ENCODE measurements around the gene LRIG1. TPM values are rescaled to one million over a fixed set of nuclear protein-coding genes. Genes with fewer than 3 reads are reported as not detected.

LRIG1 gene
- total RNA-seq, 5 donors from 2014 or later (not counting 1 experiment from before 2014, with no cell fraction given): 33.5 to 49.8 (median 41.1) TPM

DNA sequence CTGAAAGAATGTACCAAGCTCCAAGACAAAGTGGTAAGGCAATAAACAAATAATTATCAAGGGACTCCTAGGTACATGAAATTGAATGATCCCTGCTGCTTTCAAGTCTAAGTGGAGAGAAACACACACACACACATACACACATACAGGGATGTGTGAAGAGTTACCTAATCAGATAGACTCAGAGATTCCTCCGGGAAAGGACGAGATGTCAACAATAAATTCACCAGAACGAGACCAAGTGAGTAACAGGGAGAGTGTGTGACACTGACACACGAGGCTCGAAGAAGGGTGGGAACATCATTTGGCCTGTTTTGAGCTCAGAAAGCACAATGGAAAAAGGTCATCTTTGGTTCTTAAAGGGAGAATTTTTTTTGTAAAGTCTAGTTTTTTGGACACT, 13.4 kb downstream of the LRIG1 start:
- Histone ChIP-seq H3K9me3 (no peaks in the 10 kb centered on the region), H3K27ac (ENCODE audit: low read length) (no peak overlapping the region), H3K36me3 (ENCODE audit: control insufficient read depth in 2 of 2, extremely low read depth in 1 of 2, insufficient read depth in 1 of 2, low read length in 1 of 2) (no peaks in the 10 kb centered on the region), H3K27me3 (replicated peaks in 1 of 2; ENCODE audit: control insufficient read depth in 2 of 2, extremely low read depth in 1 of 2, insufficient read depth in 2 of 2, low read length in 1 of 2) (no peaks in the 10 kb centered on the region), H3K4me3 (ENCODE audit: control insufficient read depth in 1 of 2, extremely low read depth in 1 of 2, low read length in 1 of 2) (no peak overlapping the region), H3K4me1 (ENCODE audit: control insufficient read depth in 1 of 2, extremely low read depth in 1 of 2, insufficient read depth in 2 of 2, low read length in 2 of 2) (peaks cover 29 to 37% of the 10 kb centered on the region in 2 experiments)
- Mint-ChIP-seq H3K27ac (peak overlapping the region; percentile 19 to 40), H3K36me3 (peaks cover 8% of the 10 kb centered on the region), H3K27me3 (no peaks in the 10 kb centered on the region), H3K4me3 (no peak overlapping the region), H3K9me3 (no peaks in the 10 kb centered on the region), H3K4me1 (peaks cover 84 to 89% (median 86%) of the 10 kb centered on the region in 3 donors)
- ChIA-PET CTCF (no interaction called here), POLR2A (no interaction called here)
- ATAC-seq (replicated peaks in 1 of 4) (no peak), DNase-seq (no peak)
- WGBS (ENCODE audit: insufficient coverage): 98% methylated on average over 5 of the region's 5 CpGs

GRCh38 chr3:66486646-66487045, 14.2 kb downstream of the LRIG1 start:
- Mint-ChIP-seq H3K4me3 (no peak overlapping the region), H3K4me1 (peaks cover 76 to 86% (median 81%) of the 10 kb centered on the region in 3 donors)
- WGBS (ENCODE audit: insufficient coverage): 100% methylated on average over 2 of the region's 5 CpGs

DNA sequence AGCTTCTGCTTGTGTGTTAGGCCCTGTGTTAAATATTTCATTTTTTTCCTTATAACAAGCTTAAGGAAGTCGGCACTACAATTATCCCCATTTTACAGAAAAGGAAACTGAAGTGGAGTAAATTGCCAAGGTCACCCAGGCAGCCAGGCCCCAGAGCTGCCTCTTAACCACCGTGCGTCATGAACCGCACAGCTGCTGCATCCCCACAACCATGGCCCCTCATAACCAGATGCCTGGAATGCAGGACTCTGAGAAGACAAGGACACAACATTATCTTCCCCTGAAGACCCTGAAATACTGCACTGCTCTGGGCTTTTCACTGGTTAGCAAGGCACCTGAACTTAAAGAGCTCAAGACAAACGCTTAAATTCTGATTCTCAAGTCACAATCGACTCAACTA, 14.6 kb downstream of the LRIG1 start:
- no peaks in the 10 kb centered on the region for H3K36me3 ChIP-seq (ENCODE audit: control insufficient read depth in 2 of 2, extremely low read depth in 1 of 2, insufficient read depth in 1 of 2, low read length in 1 of 2)
- no peak overlapping the region for H3K4me3 ChIP-seq (ENCODE audit: control insufficient read depth in 1 of 2, extremely low read depth in 1 of 2, low read length in 1 of 2)
- ChIA-PET POLR2A (interaction anchor here (0.9 to 1.1 kb wide), 2 partner anchors 8 to 151 kb away, joined by 3 to 4 read pairs; no protein-coding TSS in a partner anchor), CTCF (interaction anchor here (0.9 to 1.3 kb wide), 2 partner anchors 13 to 79 kb away, joined by 3 read pairs; no protein-coding TSS in a partner anchor)
- H3K27me3 ChIP-seq (replicated peaks in 1 of 2; ENCODE audit: control insufficient read depth in 2 of 2, extremely low read depth in 1 of 2, insufficient read depth in 2 of 2, low read length in 1 of 2): no peaks in the 10 kb centered on the region
- no peaks in the 10 kb centered on the region for H3K27me3 Mint-ChIP-seq
- H3K9me3 Mint-ChIP-seq: no peaks in the 10 kb centered on the region
- WGBS (ENCODE audit: insufficient coverage): 98% methylated on average over 4 of the region's 6 CpGs
- H3K4me1 ChIP-seq (ENCODE audit: control insufficient read depth in 1 of 2, extremely low read depth in 1 of 2, insufficient read depth in 2 of 2, low read length in 2 of 2): peaks cover 29 to 49% of the 10 kb centered on the region in 2 experiments
- peaks cover 8% of the 10 kb centered on the region for H3K36me3 Mint-ChIP-seq
- no peak overlapping the region for H3K4me3 Mint-ChIP-seq
- H3K27ac ChIP-seq (ENCODE audit: low read length): no peak overlapping the region
- no peak for ATAC-seq (replicated peaks in 1 of 4)
- no peak for DNase-seq
- peak overlapping the region in 1 of 2 donors; percentile 2 for H3K27ac Mint-ChIP-seq
- H3K9me3 ChIP-seq: no peaks in the 10 kb centered on the region
- peaks cover 71 to 86% (median 77%) of the 10 kb centered on the region in 3 donors for H3K4me1 Mint-ChIP-seq

More at GRCh38 chr3:66486646-66487045, 14.2 kb downstream of the LRIG1 start:
- Mint-ChIP-seq H3K27ac (peak overlapping the region in 1 of 2 donors; percentile 25), H3K27me3 (no peaks in the 10 kb centered on the region), H3K36me3 (peaks cover 8% of the 10 kb centered on the region), H3K9me3 (no peaks in the 10 kb centered on the region)
- no peak for DNase-seq
- Histone ChIP-seq H3K4me3 (ENCODE audit: control insufficient read depth in 1 of 2, extremely low read depth in 1 of 2, low read length in 1 of 2) (no peak overlapping the region), H3K36me3 (ENCODE audit: control insufficient read depth in 2 of 2, extremely low read depth in 1 of 2, insufficient read depth in 1 of 2, low read length in 1 of 2) (no peaks in the 10 kb centered on the region), H3K27ac (ENCODE audit: low read length) (no peak overlapping the region), H3K9me3 (no peaks in the 10 kb centered on the region), H3K27me3 (replicated peaks in 1 of 2; ENCODE audit: control insufficient read depth in 2 of 2, extremely low read depth in 1 of 2, insufficient read depth in 2 of 2, low read length in 1 of 2) (no peaks in the 10 kb centered on the region), H3K4me1 (ENCODE audit: control insufficient read depth in 1 of 2, extremely low read depth in 1 of 2, insufficient read depth in 2 of 2, low read length in 2 of 2) (peaks cover 27 to 45% of the 10 kb centered on the region in 2 experiments)
- ChIA-PET CTCF (interaction anchor here (0.9 to 1.3 kb wide), 2 partner anchors 13 to 79 kb away, joined by 3 read pairs; no protein-coding TSS in a partner anchor), POLR2A (interaction anchor here (0.9 to 1.1 kb wide), 2 partner anchors 7 to 152 kb away, joined by 3 to 4 read pairs; no protein-coding TSS in a partner anchor)
- ATAC-seq (replicated peaks in 1 of 4): no peak

- no peak for ATAC-seq (replicated peaks in 1 of 4)
- H3K9me3 Mint-ChIP-seq: no peaks in the 10 kb centered on the region
- no peak for DNase-seq
- no peak overlapping the region for H3K4me3 ChIP-seq (ENCODE audit: control insufficient read depth in 1 of 2, extremely low read depth in 1 of 2, low read length in 1 of 2)
- no peaks in the 10 kb centered on the region for H3K9me3 ChIP-seq
- no peak overlapping the region for H3K27ac ChIP-seq (ENCODE audit: low read length)
- no peaks in the 10 kb centered on the region for H3K27me3 ChIP-seq (replicated peaks in 1 of 2; ENCODE audit: control insufficient read depth in 2 of 2, extremely low read depth in 1 of 2, insufficient read depth in 2 of 2, low read length in 1 of 2)
- POLR2A ChIA-PET: interaction anchor here (0.9 to 1.1 kb wide), 2 partner anchors 9 to 151 kb away, joined by 3 to 4 read pairs; no protein-coding TSS in a partner anchor
- peaks cover 30 to 52% of the 10 kb centered on the region in 2 experiments for H3K4me1 ChIP-seq (ENCODE audit: control insufficient read depth in 1 of 2, extremely low read depth in 1 of 2, insufficient read depth in 2 of 2, low read length in 2 of 2)
- H3K4me3 Mint-ChIP-seq: peak overlapping the region in 1 of 3 donors; percentile 6
- CTCF ChIA-PET: interaction anchor here (0.9 to 1.3 kb wide), 2 partner anchors 12 to 78 kb away, joined by 3 read pairs; no protein-coding TSS in a partner anchor
- H3K27ac Mint-ChIP-seq: peak overlapping the region; percentile 2 to 74
- H3K4me1 Mint-ChIP-seq: peaks cover 64 to 86% (median 69%) of the 10 kb centered on the region in 3 donors
- H3K36me3 ChIP-seq (ENCODE audit: control insufficient read depth in 2 of 2, extremely low read depth in 1 of 2, insufficient read depth in 1 of 2, low read length in 1 of 2): no peaks in the 10 kb centered on the region
- H3K36me3 Mint-ChIP-seq: peaks cover 8% of the 10 kb centered on the region
- H3K27me3 Mint-ChIP-seq: no peaks in the 10 kb centered on the region
- WGBS (ENCODE audit: insufficient coverage): 88% methylated on average over 4 of the region's 12 CpGs
Observed at GRCh38 chr3:66485291-66485968, 15.4 kb downstream of the LRIG1 start.

DNA sequence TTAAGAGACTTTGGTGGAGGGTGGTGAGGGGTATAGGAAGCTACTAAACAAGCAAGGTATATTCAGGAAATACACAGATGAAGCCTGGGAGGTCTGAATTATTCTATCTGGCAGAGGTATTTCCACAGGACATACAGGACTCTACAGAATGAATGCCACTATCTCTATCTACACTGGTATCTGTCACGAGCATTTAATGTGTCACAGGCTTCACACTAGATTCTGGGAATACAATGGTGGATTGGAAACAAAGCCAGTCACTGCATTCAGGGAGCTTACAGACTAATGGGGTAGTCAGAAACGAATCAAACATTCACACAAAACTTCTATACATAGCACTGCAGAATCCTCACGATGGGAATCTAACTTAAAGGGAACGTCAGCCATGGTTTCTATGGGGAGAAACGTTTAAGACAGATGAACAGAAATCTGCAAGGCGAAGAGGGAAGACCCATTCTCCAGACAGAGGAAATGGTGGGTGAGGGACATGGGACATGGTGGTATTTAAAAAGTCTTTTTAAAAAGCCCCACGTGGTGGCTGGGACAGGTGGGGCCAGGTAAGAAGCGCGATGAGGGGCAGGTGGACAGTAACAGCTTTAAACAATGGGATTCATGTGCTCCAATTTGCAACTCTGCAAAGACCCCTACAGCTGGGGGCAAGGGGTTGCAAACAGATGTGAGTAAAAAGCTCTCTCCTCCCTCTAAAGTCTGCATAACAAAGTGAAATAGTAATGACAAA, 16.5 kb downstream of the LRIG1 start:
- Histone ChIP-seq H3K27ac (ENCODE audit: low read length) (no peak overlapping the region), H3K27me3 (replicated peaks in 1 of 2; ENCODE audit: control insufficient read depth in 2 of 2, extremely low read depth in 1 of 2, insufficient read depth in 2 of 2, low read length in 1 of 2) (no peaks in the 10 kb centered on the region), H3K4me3 (ENCODE audit: control insufficient read depth in 1 of 2, extremely low read depth in 1 of 2, low read length in 1 of 2) (no peak overlapping the region), H3K4me1 (ENCODE audit: control insufficient read depth in 1 of 2, extremely low read depth in 1 of 2, insufficient read depth in 2 of 2, low read length in 2 of 2) (peaks cover 21 to 45% of the 10 kb centered on the region in 2 experiments), H3K36me3 (ENCODE audit: control insufficient read depth in 2 of 2, extremely low read depth in 1 of 2, insufficient read depth in 1 of 2, low read length in 1 of 2) (no peaks in the 10 kb centered on the region), H3K9me3 (no peaks in the 10 kb centered on the region)
- ATAC-seq (replicated peaks in 1 of 4) (no peak), DNase-seq (no peak)
- Mint-ChIP-seq H3K36me3 (peaks cover 14% of the 10 kb centered on the region), H3K4me1 (peaks cover 52 to 86% (median 57%) of the 10 kb centered on the region in 3 donors), H3K9me3 (no peaks in the 10 kb centered on the region), H3K4me3 (peak overlapping the region in 1 of 3 donors; percentile 54), H3K27me3 (no peaks in the 10 kb centered on the region), H3K27ac (peak overlapping the region; percentile 48 to 79)
- POLR2A ChIA-PET: no interaction called here
- 93% methylated on average over 3 of the region's 9 CpGs for WGBS (ENCODE audit: insufficient coverage)
- CTCF ChIA-PET: interaction anchor here in 1 of 2 donors (0.5 kb wide), 1 partner anchor 64 kb away, joined by 4 read pairs; no protein-coding TSS in a partner anchor

- H3K4me3 Mint-ChIP-seq: peak overlapping the region; percentile 49 to 63 (median 54)
- peak overlapping the region; percentile 79 to 88 for H3K27ac Mint-ChIP-seq
- DNase-seq (peak in 2 of 35 experiments; percentile 33 to 42), ATAC-seq (replicated peaks in 1 of 4) (peak; percentile 50 to 66 (median 55))
- Histone ChIP-seq H3K27me3 (replicated peaks in 1 of 2; ENCODE audit: control insufficient read depth in 2 of 2, extremely low read depth in 1 of 2, insufficient read depth in 2 of 2, low read length in 1 of 2) (no peaks in the 10 kb centered on the region), H3K9me3 (no peaks in the 10 kb centered on the region), H3K36me3 (ENCODE audit: control insufficient read depth in 2 of 2, extremely low read depth in 1 of 2, insufficient read depth in 1 of 2, low read length in 1 of 2) (no peaks in the 10 kb centered on the region), H3K27ac (ENCODE audit: low read length) (no peak overlapping the region), H3K4me3 (ENCODE audit: control insufficient read depth in 1 of 2, extremely low read depth in 1 of 2, low read length in 1 of 2) (no peak overlapping the region), H3K4me1 (ENCODE audit: control insufficient read depth in 1 of 2, extremely low read depth in 1 of 2, insufficient read depth in 2 of 2, low read length in 2 of 2) (peaks cover 19 to 37% of the 10 kb centered on the region in 2 experiments)
- peaks cover 44 to 86% (median 49%) of the 10 kb centered on the region in 3 donors for H3K4me1 Mint-ChIP-seq
- POLR2A ChIA-PET: interaction anchor here (0.6 kb wide), 3 partner anchors 11 to 37 kb away, joined by 3 to 9 read pairs (median 3); no protein-coding TSS in a partner anchor
- no peaks in the 10 kb centered on the region for H3K27me3 Mint-ChIP-seq
- 66% methylated on average over 13 of the region's 13 CpGs for WGBS (ENCODE audit: insufficient coverage)
- H3K9me3 Mint-ChIP-seq: no peaks in the 10 kb centered on the region
- H3K36me3 Mint-ChIP-seq: peaks cover 14% of the 10 kb centered on the region
- CTCF ChIA-PET: interaction anchor here (0.5 to 1.4 kb wide), 5 partner anchors 10 to 338 kb away, joined by 3 to 4 read pairs (median 3); no protein-coding TSS in a partner anchor
Observed at GRCh38 chr3:66483409-66483906, 17.4 kb downstream of the LRIG1 start.

Data from T-cell (primary cell).